ENCODE measurements around the gene PYCR2.

PYCR2 gene

DNA sequence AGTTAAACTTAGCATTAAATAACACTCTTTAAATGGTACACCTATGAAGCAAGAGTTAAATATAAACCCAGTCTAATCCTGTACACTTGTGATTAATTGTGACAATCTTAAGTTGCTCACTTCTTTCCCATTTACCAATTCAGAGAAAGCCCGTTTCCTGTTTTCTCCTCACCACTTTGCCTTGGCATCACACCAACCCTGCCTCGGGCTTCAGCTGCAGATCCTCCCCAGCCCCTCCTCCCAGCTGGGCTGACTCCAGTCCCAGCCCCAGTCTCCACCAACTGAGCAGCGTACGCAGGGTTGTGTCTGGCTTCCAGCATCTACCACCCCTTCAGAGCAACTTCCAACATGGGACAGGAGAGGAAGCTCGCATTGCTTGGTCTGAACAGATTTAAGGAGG is 4.1 kb downstream of the PYCR2 start:
- DNase-seq (ENCODE audit: low read depth), result no peak

DNA sequence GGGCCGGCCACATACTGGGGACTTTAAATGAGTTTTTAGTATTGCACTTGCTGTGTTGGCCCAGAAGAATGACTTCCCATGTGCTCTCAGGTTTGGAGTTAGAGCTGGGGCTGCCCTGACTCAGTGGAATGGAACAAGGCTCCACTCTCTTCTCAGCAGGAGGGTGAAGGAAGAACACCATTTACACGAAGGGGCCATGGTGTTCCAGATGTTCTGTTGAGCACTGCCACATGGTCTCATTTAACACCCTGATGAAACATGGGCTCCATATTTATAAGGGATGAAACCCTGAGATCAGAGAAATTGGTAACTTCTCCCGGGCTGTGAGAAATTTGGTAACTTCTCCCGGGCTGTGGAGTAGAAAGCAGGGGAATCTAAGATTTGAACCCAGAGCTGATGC is 5.8 kb downstream of the PYCR2 start:
- no peak for DNase-seq (ENCODE audit: low read depth)

- no peak for DNase-seq (ENCODE audit: low read depth)
These were observed 6.5 kb downstream of the PYCR2 start for GRCh38 chr1:225917536-225917935.

GRCh38 chr1:225917101-225917500 is 6.9 kb downstream of the PYCR2 start:
- no peak for DNase-seq (ENCODE audit: low read depth)

DNA sequence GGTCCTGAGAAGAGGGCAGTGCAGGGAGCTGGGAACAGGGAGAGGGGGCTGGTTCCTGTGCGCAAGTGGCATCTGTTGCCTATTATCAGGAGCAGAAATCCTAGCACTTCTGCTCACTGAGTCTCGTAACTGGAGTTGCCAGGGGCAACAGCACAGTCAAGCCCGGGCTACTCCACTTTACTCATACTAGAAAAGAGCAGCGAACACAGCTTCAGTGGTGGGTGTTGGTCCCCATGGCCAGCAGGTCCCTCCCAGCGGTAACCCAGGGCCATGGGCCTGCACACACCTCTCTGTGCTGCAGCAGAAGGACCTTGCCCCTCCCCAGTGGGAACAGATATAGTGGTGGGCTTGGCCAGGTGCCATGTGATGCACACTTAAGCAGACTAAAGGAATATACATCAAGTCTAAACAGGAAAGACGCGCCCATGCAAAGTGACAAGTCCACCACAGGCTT is 8.5 kb downstream of the PYCR2 start:
- no peak for DNase-seq (ENCODE audit: low read depth)

DNA sequence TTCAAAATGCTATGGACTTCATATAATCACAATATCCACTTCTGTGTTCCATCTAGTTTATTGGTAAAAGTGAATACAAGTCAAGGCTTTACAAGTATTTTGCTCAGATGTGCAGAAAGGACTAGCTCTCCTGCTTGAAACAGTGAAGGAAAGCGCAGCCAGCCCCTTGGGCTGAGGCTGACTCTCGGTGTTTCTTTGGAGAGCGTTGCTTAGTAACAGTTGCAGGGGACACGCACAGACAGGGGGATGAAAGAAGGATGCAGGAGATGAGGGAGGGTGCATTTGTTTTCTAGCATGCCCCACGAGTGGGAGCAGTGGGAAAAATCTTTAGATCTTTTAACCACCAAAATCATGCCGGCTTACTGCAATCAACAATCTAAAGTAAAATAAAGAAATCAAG is 9.1 kb downstream of the PYCR2 start:
- DNase-seq (ENCODE audit: low read depth), result no peak

GRCh38 chr1:225914391-225914790 is 9.7 kb downstream of the PYCR2 start:
- DNase-seq (ENCODE audit: low read depth), result no peak

DNA sequence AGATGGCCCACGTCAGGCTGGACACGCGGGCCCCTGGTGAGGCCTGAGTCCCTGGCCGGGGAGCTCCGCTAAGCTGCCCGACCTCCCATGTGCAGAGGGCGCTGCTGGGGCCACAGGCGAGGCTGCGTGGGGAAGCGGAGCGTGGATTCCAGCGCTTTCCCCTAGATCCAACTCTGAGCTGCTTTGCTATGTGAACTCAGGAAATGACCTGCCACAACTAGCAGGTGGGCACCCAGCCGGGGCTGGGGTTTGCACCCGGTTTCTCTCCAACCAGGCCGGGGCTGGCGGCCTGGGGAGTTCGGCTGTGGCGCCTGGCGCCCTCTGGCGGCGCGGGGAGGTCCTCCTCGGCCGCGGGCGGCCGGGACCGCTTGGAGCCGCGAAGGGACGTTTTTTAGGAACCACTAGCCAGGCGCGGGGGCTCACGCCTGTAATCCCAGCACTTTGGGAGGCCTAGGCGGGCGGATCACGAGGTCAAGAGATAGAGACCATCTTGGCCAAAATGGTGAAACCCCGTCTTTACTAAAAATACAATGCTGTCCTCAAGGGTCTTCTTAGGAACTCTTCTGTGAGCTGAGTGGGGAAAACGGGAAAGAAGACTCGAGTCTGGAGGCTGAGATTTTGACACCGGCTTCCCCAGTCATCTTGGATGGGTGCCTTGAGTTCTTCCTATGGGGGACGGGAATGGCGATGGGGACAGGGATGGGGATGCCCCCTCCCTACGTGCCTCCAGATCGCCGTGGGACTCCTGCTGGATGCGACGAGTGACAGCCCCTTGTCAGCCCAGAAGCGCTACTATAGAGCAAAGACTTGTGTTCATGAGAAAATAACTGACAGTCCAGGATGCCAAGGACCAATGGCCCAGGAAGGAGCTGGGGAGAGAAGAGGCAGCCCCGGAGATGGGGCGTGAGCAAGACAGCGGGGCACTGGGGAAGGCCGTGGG is 12.6 kb downstream of the PYCR2 start:
- peak; percentile 53 for DNase-seq (ENCODE audit: low read depth)

DNA sequence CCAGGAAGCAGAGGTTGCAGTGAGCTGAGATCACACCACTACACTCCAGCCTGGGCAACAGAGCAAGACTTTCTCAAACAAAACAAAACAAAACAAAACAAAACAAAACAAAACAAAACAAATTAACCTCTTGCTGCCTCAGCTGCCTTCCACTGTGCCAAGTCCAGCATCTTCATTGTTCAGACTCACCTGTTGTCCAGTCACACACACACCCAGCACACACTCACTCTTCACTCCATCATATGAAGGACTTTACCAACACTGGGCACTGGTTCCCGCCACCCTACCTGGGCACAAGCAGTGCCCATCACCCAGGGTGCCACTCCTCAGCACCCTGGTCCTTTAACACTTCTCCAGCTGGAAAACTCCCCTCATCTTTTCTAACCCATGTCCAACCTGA is 14.6 kb downstream of the PYCR2 start:
- no peak for DNase-seq (ENCODE audit: low read depth)

GRCh38 chr1:225908773-225909172 is 15.3 kb downstream of the PYCR2 start:
- DNase-seq (ENCODE audit: low read depth), result no peak

GRCh38 chr1:225908013-225908640 is 15.9 kb downstream of the PYCR2 start:
- no peak for DNase-seq (ENCODE audit: low read depth)

DNA sequence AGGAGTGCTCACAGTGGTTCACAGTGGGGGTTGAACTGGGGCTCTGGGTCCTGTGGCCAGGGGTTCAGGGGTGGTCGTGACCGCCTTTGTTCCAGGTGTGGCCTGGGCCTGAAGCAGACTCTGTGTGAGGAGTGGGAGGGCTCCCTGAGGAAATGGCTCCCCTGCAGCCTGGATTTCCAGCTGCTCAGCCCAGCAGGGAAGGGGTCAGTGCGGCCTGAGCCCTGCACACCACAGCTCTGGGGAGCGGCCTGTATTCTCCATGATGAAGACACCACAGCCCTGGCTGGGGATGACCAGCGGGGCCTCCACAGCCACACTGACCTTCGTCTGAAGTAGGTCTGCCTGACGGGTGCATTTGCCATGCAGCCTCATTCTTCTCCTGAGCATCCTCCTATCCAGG is 16.7 kb downstream of the PYCR2 start:
- no peak for DNase-seq (ENCODE audit: low read depth)

DNA sequence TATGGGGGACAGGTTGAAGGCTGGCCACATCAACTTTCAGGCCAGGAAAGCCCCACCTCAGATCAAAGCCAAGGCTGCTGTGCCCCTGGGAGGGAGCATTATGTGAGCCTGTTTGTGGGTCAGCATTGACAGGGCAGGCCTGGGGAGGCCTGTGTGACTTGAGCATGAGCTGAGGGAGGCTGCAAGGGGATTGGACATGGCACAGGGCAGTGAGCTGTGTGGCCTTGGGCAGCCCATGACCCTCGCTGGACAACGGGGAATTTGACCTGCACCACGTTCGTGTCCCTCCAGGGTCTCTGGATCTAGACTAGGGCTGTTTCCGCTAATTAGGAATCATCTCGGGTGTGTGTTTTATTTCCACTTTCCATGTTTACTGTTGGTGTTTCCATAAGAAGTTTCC is 17.6 kb downstream of the PYCR2 start:
- DNase-seq (ENCODE audit: low read depth), result no peak

- no peak for DNase-seq (ENCODE audit: low read depth)
These were observed 20.4 kb downstream of the PYCR2 start for GRCh38 chr1:225903623-225904022.

- no peak for DNase-seq (ENCODE audit: low read depth)
These were observed 24.8 kb downstream of the PYCR2 start for GRCh38 chr1:225899044-225899925.

DNA sequence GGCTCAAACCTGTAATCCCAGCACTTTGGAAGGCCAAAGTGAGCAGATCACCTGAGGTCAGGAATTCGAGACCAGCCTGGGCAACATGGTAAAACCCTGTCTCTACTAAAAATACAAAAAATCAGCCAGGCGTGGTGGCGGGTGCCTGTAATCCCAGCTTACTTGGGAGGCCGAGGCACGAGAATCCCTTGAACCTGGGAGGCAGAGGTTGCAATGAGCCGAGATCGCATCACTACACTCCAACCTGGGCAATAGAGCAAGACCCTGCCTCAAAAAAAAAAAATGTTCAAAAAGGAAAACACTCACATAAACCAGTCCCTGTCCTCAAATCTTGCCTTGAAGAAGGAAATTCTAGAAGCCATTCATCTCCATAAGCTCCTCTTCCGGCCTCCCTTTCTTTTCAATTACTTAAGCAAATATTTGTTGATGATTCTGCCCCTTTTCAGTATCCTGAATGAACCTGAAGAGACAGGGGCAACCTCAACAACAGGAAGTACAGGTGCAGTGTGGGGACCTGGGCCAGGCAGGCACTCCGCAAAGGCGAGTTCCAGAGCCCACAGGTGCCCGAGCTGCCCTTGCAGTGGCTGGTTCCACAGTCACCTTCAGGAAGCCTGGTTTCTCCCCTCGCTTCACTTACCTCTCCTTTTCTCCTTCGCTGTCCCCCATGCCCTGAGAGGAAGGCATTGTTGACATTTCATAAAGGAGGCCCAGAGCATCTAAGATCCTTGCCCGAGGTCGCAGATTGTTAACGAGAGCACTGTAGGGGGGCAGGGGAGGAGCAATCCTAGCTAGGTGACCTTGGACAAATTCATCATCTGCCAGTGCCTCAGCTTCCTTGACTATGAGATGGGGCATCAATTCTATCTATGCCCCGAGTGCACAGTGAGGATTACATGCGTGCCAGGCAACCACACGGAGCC is 26.2 kb downstream of the PYCR2 start:
- no peak for DNase-seq (ENCODE audit: low read depth)

DNA sequence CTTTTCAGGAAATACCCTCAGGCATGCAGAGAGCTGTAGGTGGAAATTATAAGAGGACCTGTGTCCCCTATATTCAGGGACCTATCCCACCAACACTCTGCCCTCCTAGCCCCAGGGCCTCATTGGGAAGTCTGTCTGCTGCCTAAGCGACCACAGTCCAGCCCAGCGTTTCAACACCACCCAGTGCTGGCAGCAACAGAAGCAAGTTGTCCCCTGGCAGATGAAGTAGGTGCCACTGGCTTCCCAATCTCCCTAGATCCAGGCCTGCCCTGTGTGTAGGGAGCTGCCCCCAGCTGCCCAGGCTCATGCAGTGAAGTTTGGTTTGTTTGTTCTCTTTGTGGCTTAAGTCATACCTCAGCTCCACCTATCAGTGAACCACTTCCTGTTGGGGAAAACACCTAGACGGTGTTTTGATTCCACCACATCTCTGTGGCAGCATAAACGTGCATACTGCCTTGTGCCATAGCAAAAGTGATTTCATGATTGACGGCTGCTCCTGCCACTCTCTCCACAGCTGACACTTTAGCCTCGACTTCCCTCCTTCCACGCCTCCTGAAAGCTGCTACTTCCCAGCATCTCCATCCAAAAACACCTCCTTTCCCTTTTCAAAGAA is 27.0 kb downstream of the PYCR2 start:
- peak; percentile 34 for DNase-seq (ENCODE audit: low read depth)

GRCh38 chr1:225896494-225896893 is 27.6 kb downstream of the PYCR2 start:
- no peak for DNase-seq (ENCODE audit: low read depth)

DNA sequence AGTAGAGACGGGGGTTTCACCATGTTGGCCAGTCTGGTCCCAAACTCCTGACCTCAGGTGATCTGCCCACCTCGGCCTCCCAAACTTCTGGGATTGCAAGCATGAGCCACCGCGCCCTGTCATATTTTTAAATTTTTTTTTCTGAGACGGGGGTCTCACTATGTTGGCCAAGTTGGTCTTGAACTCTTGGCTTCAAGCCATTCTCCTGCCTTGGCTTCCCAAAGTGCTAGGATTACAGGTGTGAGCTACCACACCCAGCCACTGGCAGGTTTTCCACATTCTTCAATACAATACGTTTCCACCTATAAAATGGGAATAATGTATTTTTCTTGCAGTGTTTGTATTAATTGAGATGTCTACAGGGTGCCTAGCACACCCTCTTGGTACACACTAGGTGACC is 31.7 kb downstream of the PYCR2 start:
- DNase-seq (ENCODE audit: low read depth), result no peak

DNA sequence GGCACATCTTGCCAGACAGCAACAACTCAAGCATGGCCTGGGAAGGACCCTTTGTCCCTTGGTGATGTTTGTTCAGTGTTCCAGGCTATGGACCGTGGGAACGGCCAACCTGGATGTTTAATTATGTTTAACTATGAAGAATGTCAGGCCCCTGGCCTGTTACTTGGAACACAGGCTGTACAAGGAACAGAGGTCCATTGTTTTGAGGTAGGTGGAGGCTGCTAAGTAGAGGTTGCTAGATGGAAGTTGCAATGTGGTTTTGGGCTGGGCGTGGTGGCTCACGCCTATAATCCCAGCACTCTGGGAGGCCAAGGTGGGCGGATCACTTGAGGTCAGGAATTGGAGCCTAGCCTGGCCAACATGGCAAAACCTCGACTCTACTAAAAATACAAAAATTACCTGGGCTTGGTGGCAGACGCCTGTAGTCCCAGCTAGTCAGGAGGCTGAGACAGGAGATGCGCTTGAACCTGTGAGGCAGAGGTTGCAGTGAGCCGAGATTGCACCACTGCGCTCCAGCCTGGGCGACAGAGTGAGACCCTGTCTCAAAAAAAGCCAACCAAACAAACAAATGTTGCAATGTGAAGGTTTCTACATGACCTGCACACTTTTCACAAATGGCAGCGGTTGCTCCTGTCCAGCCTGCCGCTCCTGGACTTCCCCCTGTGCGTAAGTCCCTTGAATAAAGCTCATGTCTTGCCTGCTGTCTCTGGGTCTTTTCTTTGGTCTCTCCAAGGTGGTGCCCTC is 32.6 kb downstream of the PYCR2 start:
- DNase-seq (ENCODE audit: low read depth), result no peak
